Measurements from ENCODE around the gene MYH7B.

DNA sequence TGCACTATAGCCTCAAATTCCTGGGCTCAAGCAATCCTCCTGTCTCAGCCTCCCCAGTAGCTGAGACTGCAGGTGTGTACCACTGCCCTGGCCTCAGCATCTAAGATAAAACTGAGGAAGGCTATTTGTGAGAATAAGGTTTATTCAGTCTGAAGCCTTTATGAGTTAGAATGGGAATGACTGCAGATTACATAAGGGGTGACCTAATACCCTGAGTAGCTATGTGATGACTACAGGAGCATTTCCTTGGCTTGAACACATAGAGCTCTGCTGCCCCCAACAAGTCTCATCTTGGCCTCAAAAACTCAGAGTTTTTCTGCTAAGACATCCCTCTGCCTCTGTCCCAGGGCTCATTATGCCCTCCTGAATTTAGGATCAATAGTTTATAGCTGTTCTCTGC lies 7.6 kb upstream of the MYH7B start:
- TF ChIP-seq POLR2A (IDR thresholded peaks at IDR 0.05; ENCODE audit: low read depth, low read length) = no peak
- TF ChIP-seq, protein P1, sequence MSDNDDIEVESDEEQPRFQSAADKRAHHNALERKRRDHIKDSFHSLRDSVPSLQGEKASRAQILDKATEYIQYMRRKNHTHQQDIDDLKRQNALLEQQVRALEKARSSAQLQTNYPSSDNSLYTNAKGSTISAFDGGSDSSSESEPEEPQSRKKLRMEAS (IDR thresholded peaks at IDR 0.05; ENCODE audit: insufficient read depth, insufficient read length) = no peak
- no peak for TF ChIP-seq POLR2AphosphoS5 (IDR thresholded peaks at IDR 0.05; ENCODE audit: insufficient read depth, low read depth, low read length)
- TF ChIP-seq, protein P2, sequence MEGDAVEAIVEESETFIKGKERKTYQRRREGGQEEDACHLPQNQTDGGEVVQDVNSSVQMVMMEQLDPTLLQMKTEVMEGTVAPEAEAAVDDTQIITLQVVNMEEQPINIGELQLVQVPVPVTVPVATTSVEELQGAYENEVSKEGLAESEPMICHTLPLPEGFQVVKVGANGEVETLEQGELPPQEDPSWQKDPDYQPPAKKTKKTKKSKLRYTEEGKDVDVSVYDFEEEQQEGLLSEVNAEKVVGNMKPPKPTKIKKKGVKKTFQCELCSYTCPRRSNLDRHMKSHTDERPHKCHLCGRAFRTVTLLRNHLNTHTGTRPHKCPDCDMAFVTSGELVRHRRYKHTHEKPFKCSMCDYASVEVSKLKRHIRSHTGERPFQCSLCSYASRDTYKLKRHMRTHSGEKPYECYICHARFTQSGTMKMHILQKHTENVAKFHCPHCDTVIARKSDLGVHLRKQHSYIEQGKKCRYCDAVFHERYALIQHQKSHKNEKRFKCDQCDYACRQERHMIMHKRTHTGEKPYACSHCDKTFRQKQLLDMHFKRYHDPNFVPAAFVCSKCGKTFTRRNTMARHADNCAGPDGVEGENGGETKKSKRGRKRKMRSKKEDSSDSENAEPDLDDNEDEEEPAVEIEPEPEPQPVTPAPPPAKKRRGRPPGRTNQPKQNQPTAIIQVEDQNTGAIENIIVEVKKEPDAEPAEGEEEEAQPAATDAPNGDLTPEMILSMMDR (IDR thresholded peaks at IDR 0.05; ENCODE audit: extremely low read depth in 1 of 2, insufficient read depth in 1 of 2, low read depth in 1 of 2, low read length in 2 of 2) = no peak
- TF ChIP-seq FOS (IDR thresholded peaks at IDR 0.05; ENCODE audit: borderline replicate concordance, insufficient read depth, low read length) = no peak
- no peak for TF ChIP-seq EZH2 (IDR thresholded peaks at IDR 0.05; ENCODE audit: borderline replicate concordance, low read depth, low read length, severe bottlenecking)
- TF ChIP-seq JUN (IDR thresholded peaks at IDR 0.05; ENCODE audit: borderline replicate concordance, insufficient read depth, insufficient read length, low read depth) = no peak
